HG03342 (cell line): Measurements from ENCODE around the gene LIMA1.
A peak's percentile ranks its signal among the peaks of the same experiment; 100 is the strongest.
"Not testable (repeated sequence)": the region's sequence is repeated elsewhere in the genome, so short reads cannot be mapped to it uniquely, and the experiment has no call there.

ENCODE experiments used
- ATAC-seq: cut with Tn5 transposase; IDR thresholded peaks from one replicate; pipeline ENCODE4 v1.9.1; 2021; ENCODE audit warnings: mild to moderate bottlenecking, moderate library complexity; ENCODE audit not compliant: unreplicated experiment

The LIMA1 gene

DNA sequence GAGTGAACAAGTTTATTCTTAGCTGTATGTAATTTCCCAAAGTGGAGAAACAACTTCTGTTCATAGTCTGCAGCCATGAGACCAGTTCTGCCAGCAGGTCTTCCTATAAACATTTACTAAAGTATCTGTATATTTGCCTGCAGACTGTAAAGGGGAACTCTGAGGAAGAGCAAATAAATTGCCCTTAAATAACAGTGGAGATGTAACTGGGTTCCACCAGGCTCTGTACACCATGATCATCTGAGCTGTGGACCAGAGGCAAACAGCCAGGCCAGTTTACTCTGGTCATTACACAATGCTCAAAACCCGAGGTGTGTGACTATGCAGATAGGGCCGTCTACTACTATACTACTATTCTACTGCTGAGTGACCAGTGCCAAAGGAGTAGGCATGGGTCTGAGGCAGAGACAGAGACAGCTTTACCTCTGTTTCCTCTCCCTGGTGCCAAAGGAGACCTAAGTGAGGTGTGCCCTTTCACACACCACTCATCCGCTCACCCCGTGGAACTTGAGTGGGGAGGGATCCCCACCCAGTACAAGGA is 95.0 kb downstream of the LIMA1 start:
- ATAC-seq, result no peak

- ATAC-seq, result peak; percentile 61
Observed at GRCh38 chr12:50187084-50187900, 96.0 kb downstream of the LIMA1 start.

DNA sequence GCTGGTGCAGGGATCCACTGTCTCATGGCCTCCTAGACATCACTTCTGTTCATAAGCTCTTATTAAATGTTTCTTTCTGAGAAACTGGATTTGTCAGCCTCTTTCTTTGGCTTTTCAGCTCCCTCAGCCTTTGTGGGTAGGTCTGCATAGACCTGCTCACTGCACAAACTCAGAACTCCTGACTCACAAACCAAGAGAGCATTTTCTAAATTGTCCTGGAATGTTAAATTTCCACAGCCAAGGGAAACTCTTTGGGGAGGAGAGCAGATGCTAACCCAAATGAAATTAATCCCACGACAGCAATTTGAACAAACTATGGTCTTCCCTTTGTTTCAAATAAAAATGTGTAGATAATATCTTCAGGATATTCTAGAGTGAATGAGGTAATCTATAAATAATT is 96.6 kb downstream of the LIMA1 start:
- ATAC-seq, result no peak

- no peak for ATAC-seq
Observed at GRCh38 chr12:50185970-50186663, 97.2 kb downstream of the LIMA1 start.

GRCh38 chr12:50185301-50185895 is 97.9 kb downstream of the LIMA1 start:
- ATAC-seq, result no peak

GRCh38 chr12:50184261-50184660 is 99.1 kb downstream of the LIMA1 start:
- no peak for ATAC-seq

DNA sequence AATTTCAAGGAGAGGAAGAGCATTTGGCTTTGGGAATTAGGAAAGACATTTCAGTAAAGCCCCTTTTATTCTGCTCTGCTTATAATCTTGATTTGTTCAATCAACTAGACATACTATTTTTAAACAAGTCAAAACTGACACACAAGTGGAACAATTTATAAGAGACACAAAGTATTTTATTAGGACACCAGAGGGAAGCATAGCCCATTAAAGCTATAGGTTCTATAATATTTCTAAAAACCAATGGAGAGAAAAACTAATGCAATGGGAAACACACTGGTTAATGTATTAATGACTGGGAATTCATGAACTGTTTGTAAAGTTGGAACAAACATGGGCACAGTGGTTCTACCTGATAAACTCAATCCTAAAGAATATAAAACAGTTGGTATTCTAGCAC is 100.9 kb downstream of the LIMA1 start:
- ATAC-seq, result no peak

- ATAC-seq, result no peak
Observed at GRCh38 chr12:50181691-50182090, 101.6 kb downstream of the LIMA1 start.

DNA sequence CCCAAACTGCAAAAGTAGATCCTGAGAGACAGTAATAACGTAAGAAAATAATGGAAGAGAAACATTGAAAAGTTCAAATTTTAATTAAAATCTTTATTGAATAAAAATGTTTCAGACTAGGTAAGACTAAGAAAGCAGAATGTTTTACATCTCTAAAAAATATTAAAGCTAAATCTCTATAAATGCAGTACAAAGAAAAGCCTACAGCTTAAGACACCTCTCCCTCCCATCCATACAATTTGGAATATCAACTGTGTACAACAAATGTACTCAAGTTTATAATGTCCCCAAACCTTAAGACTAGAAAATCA is 107.6 kb downstream of the LIMA1 start:
- ATAC-seq, result no peak

GRCh38 chr12:50174971-50175715 is 108.2 kb downstream of the LIMA1 start:
- no peak for ATAC-seq

GRCh38 chr12:50167049-50167828 is 116.1 kb downstream of the LIMA1 start, which contains the start of gene CERS5:
CERS5 (minus strand) TSS chr12:50167369; CDS start chr12:50167297, 72 bp downstream.
- peak; percentile 96 for ATAC-seq

DNA sequence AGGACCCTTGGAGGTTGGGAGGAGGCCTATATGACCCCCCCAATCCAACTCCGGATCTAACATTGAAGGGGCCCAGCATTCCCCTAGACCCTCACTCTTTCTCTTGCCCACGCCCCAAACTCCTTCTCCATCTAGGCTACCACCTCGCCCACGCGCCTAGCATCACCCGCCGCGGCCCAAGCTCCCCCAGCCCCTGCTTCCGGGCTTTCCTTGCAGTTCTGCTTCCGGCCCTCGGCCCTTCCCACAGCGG is 116.6 kb downstream of the LIMA1 start:
- ATAC-seq, result peak; percentile 31

DNA sequence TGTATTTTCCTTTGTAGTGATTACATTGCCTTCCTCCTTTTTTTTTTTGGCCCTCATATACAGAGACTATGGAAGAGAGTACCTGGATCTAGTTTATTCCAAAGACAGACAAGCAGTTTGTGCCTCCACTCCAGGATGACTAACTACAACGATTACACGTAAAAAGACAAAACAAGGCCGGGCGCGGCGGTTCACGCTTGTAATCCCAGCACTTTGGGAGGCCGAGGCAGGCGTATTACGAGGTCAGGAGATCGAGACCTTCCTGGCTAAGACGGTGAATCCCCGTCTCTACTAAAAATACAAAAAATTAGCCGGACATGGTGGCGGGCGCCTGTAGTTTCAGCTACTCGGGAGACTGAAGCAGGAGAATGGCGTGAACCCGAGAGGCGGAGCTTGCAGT is 118.4 kb downstream of the LIMA1 start:
- no peak for ATAC-seq

DNA sequence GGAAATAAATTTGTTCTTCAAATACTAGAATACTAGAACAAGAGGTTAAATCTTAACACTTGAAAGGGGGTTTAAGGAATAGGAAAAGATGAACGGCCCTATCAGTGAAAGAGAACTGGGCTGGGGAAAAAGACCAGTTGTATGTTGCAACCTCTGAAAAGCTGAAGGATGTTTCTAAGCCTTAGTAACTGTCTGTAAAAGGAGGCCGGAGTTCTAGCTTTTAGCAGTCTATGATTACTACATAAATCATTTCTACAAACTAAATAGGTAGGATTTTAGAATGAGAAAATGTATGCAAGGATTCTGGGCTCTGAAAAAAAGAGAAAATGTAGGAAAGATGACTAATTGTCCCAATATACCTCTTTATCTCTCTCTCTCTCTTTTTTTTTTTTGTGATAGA is 121.1 kb downstream of the LIMA1 start:
- ATAC-seq, result no peak

- ATAC-seq, result no peak
Observed at GRCh38 chr12:50160643-50161042, 122.7 kb downstream of the LIMA1 start.

DNA sequence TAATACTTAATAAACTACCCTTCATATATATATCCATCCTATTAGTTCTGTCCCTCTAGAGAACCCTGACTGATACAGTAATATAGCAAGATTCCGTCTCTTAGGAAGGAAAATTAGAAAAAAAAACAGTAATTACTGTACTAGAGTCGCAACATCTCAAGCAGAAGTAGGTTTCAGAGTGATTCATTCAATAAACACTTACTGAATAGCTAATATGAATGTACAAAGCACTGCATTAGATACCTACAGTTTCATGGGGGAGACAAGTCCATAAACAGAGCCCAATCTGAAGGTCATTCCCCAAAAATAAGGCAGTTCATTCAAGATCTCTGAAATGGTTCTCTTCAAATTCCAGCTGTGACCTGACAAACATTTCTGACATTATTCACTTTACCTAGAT is 126.1 kb downstream of the LIMA1 start:
- ATAC-seq, result no peak

- no peak for ATAC-seq
Observed at GRCh38 chr12:50156641-50157040, 126.7 kb downstream of the LIMA1 start.

- ATAC-seq, result not testable (repeated sequence)
Observed at GRCh38 chr12:50154947-50155346, 128.4 kb downstream of the LIMA1 start.

DNA sequence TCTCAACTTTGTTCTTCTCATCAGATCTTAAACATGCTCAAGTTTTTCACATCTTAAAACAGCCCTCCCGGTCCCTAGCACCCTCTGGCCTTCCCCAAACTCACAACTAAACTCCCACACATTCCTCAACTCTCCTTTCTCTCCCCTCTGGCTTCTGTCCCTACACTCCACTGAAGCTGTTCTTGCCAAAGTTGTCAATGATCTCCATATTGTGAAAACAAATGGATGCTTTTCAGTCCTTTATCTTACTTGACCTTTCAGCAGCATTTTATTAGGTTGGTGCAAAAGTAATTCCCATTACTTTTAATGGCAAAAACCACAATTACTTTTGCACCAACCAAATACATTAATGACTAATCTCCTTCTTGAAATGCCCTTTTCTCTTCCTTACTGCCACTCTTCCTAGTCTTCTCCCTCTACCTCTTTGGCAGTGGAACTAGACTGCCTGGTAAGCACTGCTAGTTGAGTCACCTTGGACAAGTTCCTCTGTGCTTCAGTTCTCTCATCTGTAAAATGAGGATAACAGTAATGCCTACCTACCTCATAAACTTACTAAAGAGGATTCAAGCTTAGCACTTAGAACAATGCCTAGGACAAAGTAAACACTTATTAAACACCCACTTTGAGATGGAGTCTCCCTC is 132.2 kb downstream of the LIMA1 start:
- ATAC-seq, result no peak

DNA sequence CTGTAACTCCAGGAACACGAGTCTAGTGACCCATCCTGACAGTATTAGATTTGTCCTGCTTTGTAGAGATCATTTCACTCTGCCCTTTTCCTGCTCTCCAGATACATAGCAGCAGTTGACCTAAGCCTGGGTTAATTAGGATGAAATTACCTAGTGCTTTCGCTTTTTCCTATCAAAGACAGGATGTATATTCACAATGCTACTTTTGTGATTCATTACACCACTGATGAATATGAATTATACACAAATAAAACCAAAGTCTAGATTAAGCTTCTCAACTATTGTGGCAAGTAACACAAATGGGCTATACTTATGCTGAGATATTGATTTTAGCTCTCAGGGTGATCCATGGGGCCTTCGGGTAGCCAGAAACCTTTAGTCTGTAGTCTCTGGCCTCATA is 134.0 kb downstream of the LIMA1 start:
- ATAC-seq, result no peak
